Measurements from ENCODE around the gene AFF3. TPM values are rescaled to one million over a fixed set of nuclear protein-coding genes. Genes with fewer than 3 reads are reported as not detected.

Gene AFF3
- total and polyA plus RNA-seq, 2 experiments from 2014 or later = 7.3 to 7.8 TPM

GRCh38 chr2:99706735-99707134 lies 435.7 kb downstream of the AFF3 start:
- peak overlapping the region; percentile 8 for H3K27ac ChIP-seq
- no peaks in the 10 kb centered on the region for H3K9me3 ChIP-seq (ENCODE audit: low read depth)
- no peaks in the 10 kb centered on the region for H3K27me3 ChIP-seq
- no peaks in the 10 kb centered on the region for H3K79me2 ChIP-seq
- H3K36me3 ChIP-seq (replicated peaks; ENCODE audit: insufficient read depth, low read depth) = no peaks in the 10 kb centered on the region
- TF ChIP-seq EZH2phosphoT487 (IDR thresholded peaks at IDR 0.05; ENCODE audit: low read depth, severe bottlenecking, unreplicated experiment) = no peak
- TF ChIP-seq EZH2 (IDR thresholded peaks at IDR 0.05; ENCODE audit: borderline replicate concordance) = no peak
- TF ChIP-seq CTCF (IDR thresholded peaks at IDR 0.05; ENCODE audit: poor library complexity) = no peak
- H2AFZ ChIP-seq = no peak overlapping the region
- peak overlapping the region; percentile 12 for H3K4me2 ChIP-seq
- no peak for DNase-seq (ENCODE audit: low spot score)
- H3K4me1 ChIP-seq (ENCODE audit: insufficient read depth) = peaks cover 3% of the 10 kb centered on the region
- H3K4me3 ChIP-seq = no peak overlapping the region
- WGBS (ENCODE audit: low lambda C conversion rate, missing lambda C conversion rate) = 49% methylated on average over 4 of the region's 4 CpGs
- no peaks in the 10 kb centered on the region for H4K20me1 ChIP-seq (ENCODE audit: insufficient read depth, poor library complexity, severe bottlenecking)
- no peaks in the 10 kb centered on the region for H3K9me2 ChIP-seq (replicated peaks; ENCODE audit: insufficient read depth)

GRCh38 chr2:99701503-99701902 lies 440.9 kb downstream of the AFF3 start:
- WGBS (ENCODE audit: low lambda C conversion rate, missing lambda C conversion rate) = 92% methylated on average over 7 of the region's 7 CpGs
- H4K20me1 ChIP-seq (ENCODE audit: insufficient read depth, poor library complexity, severe bottlenecking) = no peaks in the 10 kb centered on the region
- TF ChIP-seq CTCF (IDR thresholded peaks at IDR 0.05; ENCODE audit: poor library complexity) (no peak), EZH2 (IDR thresholded peaks at IDR 0.05; ENCODE audit: borderline replicate concordance) (no peak), EZH2phosphoT487 (IDR thresholded peaks at IDR 0.05; ENCODE audit: low read depth, severe bottlenecking, unreplicated experiment) (no peak)
- no peaks in the 10 kb centered on the region for H3K36me3 ChIP-seq (replicated peaks; ENCODE audit: insufficient read depth, low read depth)
- no peaks in the 10 kb centered on the region for H3K9me2 ChIP-seq (replicated peaks; ENCODE audit: insufficient read depth)
- H3K27me3 ChIP-seq = no peaks in the 10 kb centered on the region
- no peaks in the 10 kb centered on the region for H3K4me1 ChIP-seq (ENCODE audit: insufficient read depth)
- H3K4me2 ChIP-seq = no peak overlapping the region
- DNase-seq (ENCODE audit: low spot score) = no peak
- H3K79me2 ChIP-seq = no peaks in the 10 kb centered on the region
- no peak overlapping the region for H3K27ac ChIP-seq
- no peak overlapping the region for H3K4me3 ChIP-seq
- H2AFZ ChIP-seq = no peak overlapping the region
- no peaks in the 10 kb centered on the region for H3K9me3 ChIP-seq (ENCODE audit: low read depth)

- Histone ChIP-seq H3K79me2 (no peaks in the 10 kb centered on the region), H3K9me2 (replicated peaks; ENCODE audit: insufficient read depth) (no peaks in the 10 kb centered on the region), H3K36me3 (replicated peaks; ENCODE audit: insufficient read depth, low read depth) (no peaks in the 10 kb centered on the region), H4K20me1 (ENCODE audit: insufficient read depth, poor library complexity, severe bottlenecking) (no peaks in the 10 kb centered on the region), H3K27ac (no peak overlapping the region), H2AFZ (no peak overlapping the region), H3K9me3 (ENCODE audit: low read depth) (no peaks in the 10 kb centered on the region), H3K27me3 (no peaks in the 10 kb centered on the region), H3K4me1 (ENCODE audit: insufficient read depth) (no peaks in the 10 kb centered on the region), H3K4me2 (no peak overlapping the region), H3K4me3 (no peak overlapping the region)
- TF ChIP-seq CTCF (IDR thresholded peaks at IDR 0.05; ENCODE audit: poor library complexity) (no peak), EZH2phosphoT487 (IDR thresholded peaks at IDR 0.05; ENCODE audit: low read depth, severe bottlenecking, unreplicated experiment) (no peak), EZH2 (IDR thresholded peaks at IDR 0.05; ENCODE audit: borderline replicate concordance) (no peak)
- 85% methylated on average over 14 of the region's 14 CpGs for WGBS (ENCODE audit: low lambda C conversion rate, missing lambda C conversion rate)
- no peak for DNase-seq (ENCODE audit: low spot score)
These were observed 441.6 kb downstream of the AFF3 start for GRCh38 chr2:99700482-99701398.

All from hepatocyte (in vitro differentiated cells).